Erythroblast (primary cell): ENCODE results near the gene POLR3GL.

Experiments used
- GATA1 ChIP-seq: IDR thresholded peaks from 2 replicates; pipeline ENCODE4 v1.6.1; 2011; ENCODE audit warnings: low read depth, mild to moderate bottlenecking, control low read depth, low read length, moderate library complexity
- POLR2A ChIP-seq: IDR thresholded peaks from 2 replicates; pipeline ENCODE4 v1.6.1; 2011; ENCODE audit warnings: mild to moderate bottlenecking, low read length

DNA sequence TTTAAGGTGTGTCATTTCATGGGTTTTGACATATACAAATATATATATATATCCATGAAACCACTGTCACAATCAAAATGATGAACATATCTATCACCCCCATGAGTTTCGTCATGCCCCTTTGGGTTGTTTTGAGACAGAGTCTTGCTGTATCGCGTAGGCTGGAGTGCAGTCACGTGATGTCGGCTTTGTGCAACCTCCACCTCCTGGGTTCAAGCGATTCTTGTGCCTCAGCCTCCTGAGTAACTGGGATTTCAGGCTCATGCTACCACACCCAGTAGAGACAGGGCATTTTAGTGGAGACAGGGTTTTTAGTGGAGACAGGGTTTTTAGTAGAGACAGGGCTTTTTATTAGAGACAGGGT, 49.1 kb downstream of the POLR3GL start:
- TF ChIP-seq POLR2A (no peak), GATA1 (no peak)
